ENCODE measurements around the gene SUCO. TPM values are rescaled to one million over a fixed set of nuclear protein-coding genes. Genes with fewer than 3 reads are reported as not detected.

The SUCO gene, protein sequence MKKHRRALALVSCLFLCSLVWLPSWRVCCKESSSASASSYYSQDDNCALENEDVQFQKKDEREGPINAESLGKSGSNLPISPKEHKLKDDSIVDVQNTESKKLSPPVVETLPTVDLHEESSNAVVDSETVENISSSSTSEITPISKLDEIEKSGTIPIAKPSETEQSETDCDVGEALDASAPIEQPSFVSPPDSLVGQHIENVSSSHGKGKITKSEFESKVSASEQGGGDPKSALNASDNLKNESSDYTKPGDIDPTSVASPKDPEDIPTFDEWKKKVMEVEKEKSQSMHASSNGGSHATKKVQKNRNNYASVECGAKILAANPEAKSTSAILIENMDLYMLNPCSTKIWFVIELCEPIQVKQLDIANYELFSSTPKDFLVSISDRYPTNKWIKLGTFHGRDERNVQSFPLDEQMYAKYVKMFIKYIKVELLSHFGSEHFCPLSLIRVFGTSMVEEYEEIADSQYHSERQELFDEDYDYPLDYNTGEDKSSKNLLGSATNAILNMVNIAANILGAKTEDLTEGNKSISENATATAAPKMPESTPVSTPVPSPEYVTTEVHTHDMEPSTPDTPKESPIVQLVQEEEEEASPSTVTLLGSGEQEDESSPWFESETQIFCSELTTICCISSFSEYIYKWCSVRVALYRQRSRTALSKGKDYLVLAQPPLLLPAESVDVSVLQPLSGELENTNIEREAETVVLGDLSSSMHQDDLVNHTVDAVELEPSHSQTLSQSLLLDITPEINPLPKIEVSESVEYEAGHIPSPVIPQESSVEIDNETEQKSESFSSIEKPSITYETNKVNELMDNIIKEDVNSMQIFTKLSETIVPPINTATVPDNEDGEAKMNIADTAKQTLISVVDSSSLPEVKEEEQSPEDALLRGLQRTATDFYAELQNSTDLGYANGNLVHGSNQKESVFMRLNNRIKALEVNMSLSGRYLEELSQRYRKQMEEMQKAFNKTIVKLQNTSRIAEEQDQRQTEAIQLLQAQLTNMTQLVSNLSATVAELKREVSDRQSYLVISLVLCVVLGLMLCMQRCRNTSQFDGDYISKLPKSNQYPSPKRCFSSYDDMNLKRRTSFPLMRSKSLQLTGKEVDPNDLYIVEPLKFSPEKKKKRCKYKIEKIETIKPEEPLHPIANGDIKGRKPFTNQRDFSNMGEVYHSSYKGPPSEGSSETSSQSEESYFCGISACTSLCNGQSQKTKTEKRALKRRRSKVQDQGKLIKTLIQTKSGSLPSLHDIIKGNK (N-terminal part only)
- total RNA-seq = 10 to 100 TPM; 30.0 to 32.8 (median 30.7) TPM

DNA sequence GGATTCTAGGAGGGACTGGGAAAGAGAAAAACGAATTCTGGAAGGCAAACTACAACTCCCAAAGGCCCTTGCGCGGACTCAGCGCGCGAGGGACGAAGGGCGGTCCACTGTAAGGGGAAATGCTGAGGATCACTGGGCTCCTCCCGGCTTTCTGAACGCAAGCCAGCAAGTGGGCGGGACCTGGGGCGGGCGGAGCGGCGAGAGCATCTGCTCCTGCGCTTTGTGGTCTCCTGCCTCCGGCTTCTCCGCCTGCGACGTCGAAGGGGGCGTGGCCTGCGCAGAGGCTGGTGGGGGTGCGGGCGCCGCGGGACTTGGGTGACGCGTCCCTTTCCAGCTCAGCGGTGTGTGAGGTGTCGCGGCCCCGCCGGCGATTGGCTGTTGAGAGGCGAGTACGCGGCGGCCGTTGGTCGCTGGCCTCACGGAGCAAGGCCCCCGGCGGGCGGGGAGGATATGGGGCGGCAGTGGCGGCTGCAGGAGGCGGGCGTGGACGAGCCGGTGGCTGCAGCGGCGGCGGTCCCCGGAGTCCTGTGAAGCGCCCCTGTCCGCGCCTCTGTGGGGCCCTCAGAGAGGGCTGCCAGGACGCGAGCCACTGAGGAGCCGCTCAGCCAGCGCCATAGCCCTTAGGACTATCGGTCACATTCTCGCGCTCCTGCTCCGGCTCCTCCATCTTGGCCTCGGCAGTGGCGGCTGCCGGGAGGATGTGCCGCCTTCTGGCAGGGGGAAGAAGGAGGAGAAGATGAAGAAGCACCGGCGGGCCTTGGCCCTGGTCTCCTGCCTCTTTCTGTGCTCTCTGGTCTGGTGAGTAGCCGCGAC lies at the start of gene SUCO:
SUCO (plus strand) TSS at position 451 of the 813 bp plus-strand sequence; CDS start at position 737, 286 bp downstream.
- TF ChIP-seq POLR2A (IDR thresholded peaks at IDR 0.05) = peak in 1 of 2 donors; percentile 31
- TF ChIP-seq, protein P1, sequence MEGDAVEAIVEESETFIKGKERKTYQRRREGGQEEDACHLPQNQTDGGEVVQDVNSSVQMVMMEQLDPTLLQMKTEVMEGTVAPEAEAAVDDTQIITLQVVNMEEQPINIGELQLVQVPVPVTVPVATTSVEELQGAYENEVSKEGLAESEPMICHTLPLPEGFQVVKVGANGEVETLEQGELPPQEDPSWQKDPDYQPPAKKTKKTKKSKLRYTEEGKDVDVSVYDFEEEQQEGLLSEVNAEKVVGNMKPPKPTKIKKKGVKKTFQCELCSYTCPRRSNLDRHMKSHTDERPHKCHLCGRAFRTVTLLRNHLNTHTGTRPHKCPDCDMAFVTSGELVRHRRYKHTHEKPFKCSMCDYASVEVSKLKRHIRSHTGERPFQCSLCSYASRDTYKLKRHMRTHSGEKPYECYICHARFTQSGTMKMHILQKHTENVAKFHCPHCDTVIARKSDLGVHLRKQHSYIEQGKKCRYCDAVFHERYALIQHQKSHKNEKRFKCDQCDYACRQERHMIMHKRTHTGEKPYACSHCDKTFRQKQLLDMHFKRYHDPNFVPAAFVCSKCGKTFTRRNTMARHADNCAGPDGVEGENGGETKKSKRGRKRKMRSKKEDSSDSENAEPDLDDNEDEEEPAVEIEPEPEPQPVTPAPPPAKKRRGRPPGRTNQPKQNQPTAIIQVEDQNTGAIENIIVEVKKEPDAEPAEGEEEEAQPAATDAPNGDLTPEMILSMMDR (IDR thresholded peaks at IDR 0.05) = no peak
- 0% methylated on average over 22 to 64 of the region's 74 CpGs for WGBS, 2 donors
- intact Hi-C loops (cut with DNase I; ENCODE audit: low total_unique reads) = loop anchor here (10.0 kb wide), 1 partner anchor 88 kb away; the partner anchor contains the start of gene PIGC

DNA sequence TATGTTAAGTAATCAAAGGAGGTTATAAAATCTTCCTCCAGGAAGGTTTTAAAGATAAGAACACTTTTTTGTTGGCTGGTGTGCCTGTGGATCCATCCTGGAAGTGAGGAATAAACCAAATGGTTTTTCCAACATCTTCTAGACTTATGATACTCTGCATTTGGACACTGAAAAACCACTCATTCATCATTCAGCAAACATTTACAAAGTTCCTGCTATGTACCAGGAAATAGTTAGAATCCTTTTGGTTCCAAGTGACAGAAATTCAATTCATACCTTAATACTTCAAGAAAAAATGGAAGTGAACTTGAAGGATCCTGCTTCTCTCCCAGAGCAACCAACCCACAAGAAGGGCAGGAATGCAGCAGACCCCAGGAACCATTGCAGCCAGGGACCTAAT lies 49.5 kb upstream of the SUCO start:
- no peak for DNase-seq (ENCODE audit: low spot score in 2 of 2)
- H3K4me3 ChIP-seq (ENCODE audit: low read depth, poor library complexity, severe bottlenecking) = no peak overlapping the region
- no peak for TF ChIP-seq POLR2A (IDR thresholded peaks at IDR 0.05)
- TF ChIP-seq, protein P1 (IDR thresholded peaks at IDR 0.05) = no peak
- intact Hi-C loops (cut with DNase I; ENCODE audit: low total_unique reads) = no loop called here

More for the DNA sequence above, at the start of gene SUCO:
- H3K4me3 ChIP-seq (ENCODE audit: low read depth, poor library complexity, severe bottlenecking) = peak within 1 kb of the TSS; percentile 91
- peak; percentile 100 for DNase-seq (ENCODE audit: low spot score in 2 of 2)

DNA sequence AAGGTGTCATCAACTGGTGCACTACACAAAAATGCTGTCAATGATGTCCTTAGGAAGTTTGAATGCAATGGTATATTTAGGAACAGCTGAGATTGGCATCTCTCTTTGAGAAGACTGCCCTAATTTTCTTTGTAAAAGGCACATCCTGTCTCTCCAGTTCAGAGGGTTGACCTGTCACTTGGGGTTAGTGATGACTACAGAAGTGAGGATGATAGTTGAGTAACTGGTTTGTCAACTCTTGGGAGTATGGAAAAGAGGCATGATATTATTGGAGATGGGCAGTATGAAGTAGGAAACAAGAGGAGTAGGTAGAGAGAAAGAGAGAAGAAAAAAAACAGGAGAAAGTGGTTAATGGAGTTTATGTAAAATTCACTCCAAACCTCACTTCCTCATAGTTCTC lies 48.7 kb upstream of the SUCO start:
- H3K4me3 ChIP-seq (ENCODE audit: low read depth, poor library complexity, severe bottlenecking) = no peak overlapping the region
- TF ChIP-seq, protein P1 (IDR thresholded peaks at IDR 0.05) = no peak
- no peak for TF ChIP-seq POLR2A (IDR thresholded peaks at IDR 0.05)
- intact Hi-C loops (cut with DNase I; ENCODE audit: low total_unique reads) = no loop called here
- no peak for DNase-seq (ENCODE audit: low spot score in 2 of 2)

DNA sequence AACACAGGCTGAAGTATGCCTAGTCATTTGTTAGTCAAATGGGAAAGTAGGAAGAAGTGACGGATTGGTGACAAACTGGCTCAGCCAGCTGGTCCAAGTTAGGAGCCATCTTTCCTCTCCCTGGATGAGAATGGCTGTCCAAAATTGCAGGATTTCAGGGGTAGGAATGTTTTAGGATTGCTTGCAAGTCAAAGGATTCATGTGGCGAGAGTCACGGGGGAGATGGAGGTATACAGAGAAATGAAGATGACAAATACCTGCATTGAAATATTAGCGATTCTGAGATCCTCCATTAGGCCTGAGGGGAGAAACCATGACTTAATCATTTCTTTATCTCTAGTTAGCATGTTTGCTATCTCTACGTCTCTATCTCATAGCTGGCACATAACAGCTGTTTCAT lies 47.3 kb upstream of the SUCO start:
- 50 to 61% methylated on average over 5 of the region's 5 CpGs for WGBS, 2 donors
- no peak for DNase-seq (ENCODE audit: low spot score in 2 of 2)
- no peak overlapping the region for H3K4me3 ChIP-seq (ENCODE audit: low read depth, poor library complexity, severe bottlenecking)
- TF ChIP-seq, protein P1 (IDR thresholded peaks at IDR 0.05) = no peak
- TF ChIP-seq POLR2A (IDR thresholded peaks at IDR 0.05) = no peak
- intact Hi-C loops (cut with DNase I; ENCODE audit: low total_unique reads) = no loop called here

All from lower leg skin (tissue), 4 donors.